Endothelial cell of umbilical vein (primary cell): ENCODE data around the gene MMP11. TPM values are rescaled to one million over a fixed set of nuclear protein-coding genes. Genes with fewer than 3 reads are reported as not detected.

Experiments used
- BruUV-seq: library from RNA; stranded (reverse); fragments of 400-500 nt; replicated peaks from 2 replicates; lab custom pipeline; 2021; lab: Mats Ljungman, UMichigan
- CTCF ChIA-PET: fragments of 300-600, 350-600 bp; sonication (Branson Sonifier 250); formaldehyde crosslinking; loops from one replicate; lab custom pipeline; 2021; ENCODE audit warnings: antibody characterized with exemption, inconsistent platforms; lab: Charles Lee
- POLR2A ChIA-PET: fragments of 300-600, 350-600 bp; sonication (Branson Sonifier 250); formaldehyde crosslinking; loops from one replicate; lab custom pipeline; 2021; ENCODE audit warnings: antibody characterized with exemption, inconsistent platforms; lab: Charles Lee
- DNase-seq: peaks from one replicate; pipeline ENCODE4 v3.0.0-alpha.2; 2011; ENCODE audit warnings: low read depth, low spot score
- FAIRE-seq: peaks from 2 replicates; lab custom pipeline; 2011; peaks lifted over from hg19 to GRCh38; lab: Jason Lieb, UNC
- H2AFZ ChIP-seq: 2 replicates; pipeline ENCODE4 v1.6.0; 2012; ENCODE audit warnings: low read depth, low read length, control low read depth, inconsistent platforms
- H3K27ac ChIP-seq: 2 replicates; pipeline ENCODE4 v1.5.1; 2011; ENCODE audit warnings: low read depth, mild to moderate bottlenecking, control low read depth, low read length, moderate library complexity; ENCODE audit not compliant: insufficient read depth
- H3K27me3 ChIP-seq, 2 experiments: 2 replicates each; pipeline versions ENCODE4 v1.6.0 to v1.6.1; 2011; ENCODE audit warnings: low read length in 2 of 2, mixed read lengths in 1 of 2; ENCODE audit not compliant: control insufficient read depth in 2 of 2, insufficient read depth in 2 of 2
- H3K36me3 ChIP-seq, 2 experiments: 2 replicates in 1 of 2; 3 replicates in 1 of 2; pipeline ENCODE4 v1.5.1; 2011; ENCODE audit warnings: low read length in 2 of 2, mild to moderate bottlenecking in 1 of 2, moderate library complexity in 1 of 2; ENCODE audit not compliant: control insufficient read depth in 2 of 2, insufficient read depth in 2 of 2; ENCODE audit errors: extremely low read depth in 1 of 2
- H3K4me1 ChIP-seq: 3 replicates; pipeline ENCODE4 v1.5.1; 2011; ENCODE audit warnings: mild to moderate bottlenecking, low read length; ENCODE audit not compliant: control insufficient read depth, insufficient read depth; ENCODE audit errors: extremely low read depth
- H3K4me2 ChIP-seq: 2 replicates; pipeline ENCODE4 v1.6.1; 2011; ENCODE audit warnings: low read length, control low read depth, mixed read lengths; ENCODE audit not compliant: insufficient read depth
- H3K4me3 ChIP-seq, 3 experiments: fragments of 200-600 bp in 1 of 3; sonication (generic), shearing (Covaris generic) in 1 of 3; replicated peaks in 1 of 3; 2 replicates each; pipeline ENCODE4 v1.5.1; 2011 to 2016; ENCODE audit warnings: control low read depth in 3 of 3, low read length in 3 of 3, mild to moderate bottlenecking in 2 of 3, inconsistent platforms in 1 of 3, low read depth in 1 of 3, moderate library complexity in 1 of 3; ENCODE audit not compliant: insufficient read depth in 1 of 3
- H3K79me2 ChIP-seq: 2 replicates; pipeline ENCODE4 v1.6.0; 2012; ENCODE audit warnings: low read length, inconsistent platforms; ENCODE audit not compliant: control insufficient read depth, insufficient read depth
- H3K9ac ChIP-seq: replicated peaks from 2 replicates; pipeline ENCODE3; 2011; ENCODE audit warnings: low read length, control low read depth; ENCODE audit not compliant: insufficient read depth; ENCODE audit errors: extremely low read depth
- H3K9me1 ChIP-seq: replicated peaks from 3 replicates; pipeline ENCODE4 v1.6.0; 2011; ENCODE audit warnings: mild to moderate bottlenecking, low read length; ENCODE audit not compliant: control insufficient read depth, insufficient read depth; ENCODE audit errors: extremely low read depth
- H3K9me3 ChIP-seq: replicated peaks from 2 replicates; pipeline ENCODE4 v1.5.1; 2012; ENCODE audit warnings: low read length, inconsistent platforms; ENCODE audit not compliant: control insufficient read depth, insufficient read depth
- H4K20me1 ChIP-seq: replicated peaks from 2 replicates; pipeline ENCODE3; 2011; ENCODE audit warnings: mild to moderate bottlenecking, low read length; ENCODE audit not compliant: control insufficient read depth, insufficient read depth; ENCODE audit errors: extremely low read depth
- EZH2 ChIP-seq: IDR thresholded peaks from 2 replicates; pipeline ENCODE4 v1.6.1; 2012; ENCODE audit warnings: borderline replicate concordance, low read depth, mild to moderate bottlenecking, moderate library complexity, low read length, inconsistent platforms; ENCODE audit not compliant: severe bottlenecking
- FOS ChIP-seq: IDR thresholded peaks from 2 replicates; pipeline ENCODE4 v1.6.1; 2011; ENCODE audit warnings: mild to moderate bottlenecking, low read length, moderate library complexity, borderline replicate concordance; ENCODE audit not compliant: insufficient read depth
- GATA2 ChIP-seq: IDR thresholded peaks from 2 replicates; pipeline ENCODE4 v1.7.0; 2011; ENCODE audit warnings: low read depth, mild to moderate bottlenecking, moderate library complexity, mixed read lengths, low read length; ENCODE audit not compliant: insufficient read length, insufficient read depth
- JUN ChIP-seq: IDR thresholded peaks from 2 replicates; pipeline ENCODE4 v1.6.1; 2011; ENCODE audit warnings: borderline replicate concordance, low read depth; ENCODE audit not compliant: insufficient read length, insufficient read depth
- MAX ChIP-seq: IDR thresholded peaks from 2 replicates; pipeline ENCODE4 v1.6.1; 2011; ENCODE audit not compliant: insufficient read depth, insufficient read length
- MYC ChIP-seq: IDR thresholded peaks from one replicate; pipeline ENCODE4 v1.6.1; 2011; ENCODE audit warnings: mild to moderate bottlenecking, low read depth, low read length
- POLR2A ChIP-seq: IDR thresholded peaks from 2 replicates; pipeline ENCODE4 v1.6.1; 2012; ENCODE audit warnings: low read depth, mild to moderate bottlenecking, control low read depth, low read length
- POLR2AphosphoS5 ChIP-seq: IDR thresholded peaks from 2 replicates; pipeline ENCODE4 v1.6.1; 2012; ENCODE audit warnings: low read depth, mild to moderate bottlenecking, control low read depth, low read length, moderate library complexity; ENCODE audit not compliant: insufficient read depth
- dilution Hi-C: fragments of 300-500 bp; cut with MboI; formaldehyde crosslinking; loops from one replicate; pipeline ENCODE4 v1.15.0; 2019; ENCODE audit warnings: low sequenced_read_pairs; ENCODE audit not compliant: extremely low pct_ligation_motif_present
- intact Hi-C: fragments of 100-400 bp; cut with micrococcal nuclease; formaldehyde crosslinking; loops from one replicate; pipeline ENCODE4 v1.10.0; 2022
- polyA plus RNA-seq, 4 experiments: library from polyadenylated mRNA; depleted of rRNA in 3 of 4; stranded (reverse) in 3 of 4; unstranded in 1 of 4; fragments of >200 nt; gene quantifications; 2 replicates each; pipeline versions ENCODE4 v1.2.1 to v1.2.3, GENCODE V29; 2011 to 2012; ENCODE audit warnings: missing spikeins in 1 of 4
- total RNA-seq: library from RNA; stranded (reverse); gene quantifications from 2 replicates; pipeline ENCODE4 v1.2.3, GENCODE V29; 2021
- TF ChIP-seq, protein P1 (sequence below), 2 donors: IDR thresholded peaks; 1 replicate in 1 of 2; 2 replicates in 1 of 2; pipeline ENCODE4 v1.5.1; 2011; ENCODE audit warnings: low read length in 2 of 2, mild to moderate bottlenecking in 2 of 2, moderate library complexity in 2 of 2, control low read depth in 1 of 2, inconsistent platforms in 1 of 2, low read depth in 1 of 2; ENCODE audit not compliant: insufficient read depth in 1 of 2; ENCODE audit errors: extremely low read depth in 1 of 2

The MMP11 gene
- total and polyA plus RNA-seq, 2 donors (not counting 3 experiments of a cell fraction or from before 2014, with no cell fraction given) = 10.3 to 16.9 TPM

DNA sequence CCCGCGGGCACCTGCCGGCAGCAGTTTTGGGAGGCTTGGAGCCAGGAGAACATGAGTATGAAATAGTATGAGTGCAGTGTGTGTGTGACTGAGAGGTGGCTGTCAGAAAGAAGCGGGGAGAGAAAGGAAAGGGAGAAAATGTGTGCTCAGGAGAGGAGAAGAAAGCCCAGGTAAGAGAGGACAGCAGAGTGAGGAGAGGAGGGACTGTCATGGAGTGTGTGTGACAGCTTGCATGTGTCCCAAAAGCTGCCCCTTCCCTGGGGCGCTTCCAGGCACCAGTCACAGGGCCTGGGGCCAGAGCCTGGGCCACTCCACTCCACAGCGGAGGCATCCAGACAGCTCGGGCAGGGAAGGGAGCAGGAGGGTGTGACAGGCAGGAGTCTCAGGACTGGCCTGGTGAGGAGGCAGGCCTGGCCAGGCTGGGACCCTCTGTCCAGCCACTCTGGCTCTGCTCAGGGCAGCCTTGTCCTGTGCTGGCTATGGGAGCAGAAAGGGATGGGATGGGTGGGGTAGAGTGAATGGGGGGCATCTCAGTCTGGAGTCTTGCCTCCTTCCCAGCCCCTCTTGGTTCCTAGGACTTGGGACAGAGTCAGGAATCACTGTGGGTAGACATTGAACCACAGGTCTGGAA lies 949 bp downstream of the MMP11 start:
- Histone ChIP-seq H3K4me2 (no peak overlapping the region), H3K27ac (no peak overlapping the region), H3K9me3 (no peaks in the 10 kb centered on the region), H3K27me3 (no peaks in the 10 kb centered on the region), H3K9me1 (no peaks in the 10 kb centered on the region), H3K4me1 (peaks cover 10% of the 10 kb centered on the region), H3K36me3 (no peaks in the 10 kb centered on the region), H3K9ac (no peak overlapping the region), H3K4me3 (no peak overlapping the region), H2AFZ (no peak overlapping the region), H3K79me2 (no peaks in the 10 kb centered on the region), H4K20me1 (no peaks in the 10 kb centered on the region)
- dilution Hi-C loops (no loop called here), intact Hi-C loops (no loop called here)
- POLR2A ChIA-PET = no interaction called here
- BruUV-seq = no TSS peak
- CTCF ChIA-PET = interaction anchor here (0.9 to 3.5 kb wide), 3 partner anchors 11 to 76 kb away, joined by 3 to 55 read pairs (median 27); no protein-coding TSS in a partner anchor
- TF ChIP-seq POLR2A (no peak), FOS (no peak), POLR2AphosphoS5 (no peak), GATA2 (no peak), JUN (no peak), EZH2 (no peak), MAX (no peak), MYC (no peak)
- TF ChIP-seq, protein P1, sequence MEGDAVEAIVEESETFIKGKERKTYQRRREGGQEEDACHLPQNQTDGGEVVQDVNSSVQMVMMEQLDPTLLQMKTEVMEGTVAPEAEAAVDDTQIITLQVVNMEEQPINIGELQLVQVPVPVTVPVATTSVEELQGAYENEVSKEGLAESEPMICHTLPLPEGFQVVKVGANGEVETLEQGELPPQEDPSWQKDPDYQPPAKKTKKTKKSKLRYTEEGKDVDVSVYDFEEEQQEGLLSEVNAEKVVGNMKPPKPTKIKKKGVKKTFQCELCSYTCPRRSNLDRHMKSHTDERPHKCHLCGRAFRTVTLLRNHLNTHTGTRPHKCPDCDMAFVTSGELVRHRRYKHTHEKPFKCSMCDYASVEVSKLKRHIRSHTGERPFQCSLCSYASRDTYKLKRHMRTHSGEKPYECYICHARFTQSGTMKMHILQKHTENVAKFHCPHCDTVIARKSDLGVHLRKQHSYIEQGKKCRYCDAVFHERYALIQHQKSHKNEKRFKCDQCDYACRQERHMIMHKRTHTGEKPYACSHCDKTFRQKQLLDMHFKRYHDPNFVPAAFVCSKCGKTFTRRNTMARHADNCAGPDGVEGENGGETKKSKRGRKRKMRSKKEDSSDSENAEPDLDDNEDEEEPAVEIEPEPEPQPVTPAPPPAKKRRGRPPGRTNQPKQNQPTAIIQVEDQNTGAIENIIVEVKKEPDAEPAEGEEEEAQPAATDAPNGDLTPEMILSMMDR (IDR thresholded peaks at IDR 0.05; ENCODE audit: extremely low read depth in 1 of 2, insufficient read depth in 1 of 2, low read depth in 1 of 2, low read length in 2 of 2) = no peak
- DNase-seq (no peak), FAIRE-seq (no peak)
